Psoas muscle (tissue), 8 donors: Measurements from ENCODE around the gene REPIN1. TPM values are rescaled to one million over a fixed set of nuclear protein-coding genes. Genes with fewer than 3 reads are reported as not detected.

Experiments
- ATAC-seq, 4 donors: fragments of 200-7000 bp; cut with Tn5 transposase; one replicate each; pipeline ENCODE4 v1.9.1; 2020; ENCODE audit warnings: moderate library complexity in 3 of 4, mild to moderate bottlenecking in 2 of 4
- DNase-seq, 2 donors: peaks; one replicate each; pipeline ENCODE4 v3.0.0-alpha.2; 2020
- H3K27ac ChIP-seq: fragments of 200-600 bp; one replicate; pipeline ENCODE4 v1.8.0; 2022
- H3K27me3 ChIP-seq, 3 donors: fragments of 200-600 bp in 1 of 3; one replicate each; pipeline versions ENCODE4 v1.6.1 to v1.8.0; 2013 to 2022; ENCODE audit warnings: low read length in 2 of 3, mild to moderate bottlenecking in 2 of 3, moderate library complexity in 1 of 3; ENCODE audit not compliant: insufficient read depth in 3 of 3
- H3K36me3 ChIP-seq, 2 donors: fragments of 200-600 bp in 1 of 2; one replicate each; pipeline versions ENCODE4 v1.6.1 to v1.8.0; 2013 to 2022; ENCODE audit warnings: low read depth in 1 of 2, mild to moderate bottlenecking in 1 of 2, moderate library complexity in 1 of 2; ENCODE audit not compliant: insufficient read depth in 1 of 2
- H3K4me1 ChIP-seq: fragments of 200-600 bp; one replicate; pipeline ENCODE4 v1.8.0; 2022
- H3K4me3 ChIP-seq: fragments of 200-600 bp; one replicate; pipeline ENCODE4 v1.8.0; 2022; ENCODE audit warnings: mild to moderate bottlenecking
- H3K9me3 ChIP-seq: fragments of 200-600 bp; one replicate; pipeline ENCODE4 v1.8.0; 2022
- CTCF ChIP-seq: fragments of 200-600 bp; IDR thresholded peaks from one replicate; pipeline ENCODE4 v1.8.0; 2022; ENCODE audit warnings: antibody characterized with exemption
- WGBS, 3 donors: extraction: QIAGEN DNeasy Blood & Tissue Kit; methylation state at CpG; one replicate each; pipeline versions ENCODE4 v1.1.6 to v1.1.7; 2013; 5-methylcytosine and 5-hydroxymethylcytosine counted together
- intact Hi-C, 2 donors: fragments of 100-400 bp; cut with DNase I; formaldehyde crosslinking; loops; one replicate each; pipeline versions ENCODE4 v1.11.0 to v1.14.2; 2022
- polyA plus RNA-seq, 3 donors: library from polyadenylated mRNA; stranded (reverse); fragments of 200-250 nt; gene quantifications; one replicate each; pipeline ENCODE4 v1.2.3, GENCODE V29; 2013
- total RNA-seq, 4 donors: library from RNA; stranded (reverse); fragmentation: NEBNext Ultra II Directional in 2 of 4; extraction: Animal tissue kit (Norgen Biotek cat#: 25700) in 2 of 4; gene quantifications; one replicate each; pipeline versions ENCODE4 v1.2.1 to v1.2.4, GENCODE V29; 2021 to 2023
- donor health status: healthy with polysubstance abuse.
- donor health status: DM: no; HTN: no; CAD: no; lungs with moderate emphysema.
- donor health status: Bipolar disorder and iron deficiency.
- donor health status: healthy.
- donor health status: DM: yes; HTN: yes; CAD: no.
- donor health status: DM: no; HTN: no; CAD: no.
- donor health status: DM: no; HTN: no; CAD: no.
- donor health status: DM: yes; HTN: yes; CAD: no.

REPIN1 gene
- total and polyA plus RNA-seq, 7 donors: 80.2 to 212 (median 129) TPM

GRCh38 chr7:150406567-150407421, 38.2 kb downstream of the REPIN1 start:
- DNase-seq: peak in 1 of 2 donors; percentile 53
- peaks cover 4% of the 10 kb centered on the region for H3K4me1 ChIP-seq
- WGBS, 3 donors: 54 to 57% (median 55%) methylated on average over 10 of the region's 10 CpGs
- no peaks in the 10 kb centered on the region for H3K9me3 ChIP-seq
- peak overlapping the region; percentile 25 for H3K4me3 ChIP-seq
- peaks cover 0 to 4% of the 10 kb centered on the region in 2 donors for H3K36me3 ChIP-seq
- no peak for TF ChIP-seq CTCF
- H3K27ac ChIP-seq: peak overlapping the region; percentile 97
- no peaks in the 10 kb centered on the region for H3K27me3 ChIP-seq
- no peak for ATAC-seq
- intact Hi-C loops: no loop called here

- H3K36me3 ChIP-seq: peaks cover 0 to 4% of the 10 kb centered on the region in 2 donors
- ATAC-seq: no peak
- H3K9me3 ChIP-seq: no peaks in the 10 kb centered on the region
- peaks cover 4% of the 10 kb centered on the region for H3K4me1 ChIP-seq
- intact Hi-C loops: no loop called here
- WGBS, 3 donors: 93 to 95% (median 94%) methylated on average over 81 to 91 of the region's 91 CpGs
- H3K27ac ChIP-seq: no peak overlapping the region
- TF ChIP-seq CTCF: no peak
- no peaks in the 10 kb centered on the region for H3K27me3 ChIP-seq
- H3K4me3 ChIP-seq: no peak overlapping the region
- DNase-seq: peak in 1 of 2 donors; percentile 46
These were observed 39.2 kb downstream of the REPIN1 start for GRCh38 chr7:150407588-150408392.

GRCh38 chr7:150408393-150409299, 40.0 kb downstream of the REPIN1 start:
- Histone ChIP-seq H3K4me1 (peaks cover 4% of the 10 kb centered on the region), H3K27ac (no peak overlapping the region), H3K4me3 (no peak overlapping the region), H3K36me3 (peaks cover 0 to 4% of the 10 kb centered on the region in 2 donors), H3K9me3 (no peaks in the 10 kb centered on the region), H3K27me3 (no peaks in the 10 kb centered on the region)
- intact Hi-C loops: no loop called here
- WGBS, 3 donors: 80 to 90% (median 89%) methylated on average over 21 to 22 of the region's 22 CpGs
- ATAC-seq (no peak), DNase-seq (peak in 1 of 2 donors; percentile 48)
- TF ChIP-seq CTCF: no peak

GRCh38 chr7:150409300-150410030, 40.8 kb downstream of the REPIN1 start:
- Histone ChIP-seq H3K9me3 (no peaks in the 10 kb centered on the region), H3K36me3 (peaks cover 0 to 4% of the 10 kb centered on the region in 2 donors), H3K4me1 (peaks cover under 1% of the 10 kb centered on the region), H3K27ac (no peak overlapping the region), H3K4me3 (no peak overlapping the region), H3K27me3 (no peaks in the 10 kb centered on the region)
- ATAC-seq (no peak), DNase-seq (peak in 1 of 2 donors; percentile 40)
- no peak for TF ChIP-seq CTCF
- intact Hi-C loops: no loop called here
- 62 to 72% (median 71%) methylated on average over 10 of the region's 10 CpGs for WGBS, 3 donors
